Astrocyte (in vitro differentiated cells and primary cell): ENCODE measurements around the gene MAGI3. TPM values are rescaled to one million over a fixed set of nuclear protein-coding genes. Genes with fewer than 3 reads are reported as not detected.

ENCODE experiments used
- DNase-seq: peaks from one replicate; pipeline ENCODE4 v3.0.0-alpha.2; 2010; ENCODE audit warnings: low read depth
- FAIRE-seq: peaks from 2 replicates; lab custom pipeline; 2011; peaks lifted over from hg19 to GRCh38; lab: Jason Lieb, UNC
- H2AFZ ChIP-seq: 2 replicates; pipeline ENCODE4 v1.6.0; 2012; ENCODE audit warnings: low read depth, low read length, inconsistent platforms
- H3K27ac ChIP-seq: 2 replicates; pipeline ENCODE4 v1.5.1; 2011; ENCODE audit warnings: low read depth, low read length, inconsistent platforms
- H3K27me3 ChIP-seq: 2 replicates; pipeline ENCODE4 v1.6.0; 2011; ENCODE audit warnings: low read length, inconsistent platforms; ENCODE audit not compliant: insufficient read depth
- H3K36me3 ChIP-seq: 2 replicates; pipeline ENCODE4 v1.5.1; 2011; ENCODE audit warnings: low read length, inconsistent platforms; ENCODE audit not compliant: insufficient read depth
- H3K4me1 ChIP-seq: 2 replicates; pipeline ENCODE4 v1.5.1; 2011; ENCODE audit warnings: low read length, inconsistent platforms; ENCODE audit not compliant: insufficient read depth
- H3K4me2 ChIP-seq: 2 replicates; pipeline ENCODE4 v1.6.0; 2012; ENCODE audit warnings: low read length, inconsistent platforms
- H3K4me3 ChIP-seq: 2 replicates; pipeline ENCODE4 v1.5.1; 2011; ENCODE audit warnings: low read depth, mild to moderate bottlenecking, low read length, inconsistent platforms; ENCODE audit not compliant: insufficient read depth
- H3K79me2 ChIP-seq: 2 replicates; pipeline ENCODE4 v1.6.0; 2012; ENCODE audit warnings: mild to moderate bottlenecking, low read length, inconsistent platforms; ENCODE audit not compliant: insufficient read depth
- H3K9ac ChIP-seq: 2 replicates; pipeline ENCODE4 v1.6.0; 2012; ENCODE audit warnings: mild to moderate bottlenecking, low read length, inconsistent platforms
- H3K9me3 ChIP-seq: 2 replicates; pipeline ENCODE4 v1.5.1; 2012; ENCODE audit warnings: low read depth, mild to moderate bottlenecking, low read length, inconsistent platforms; ENCODE audit not compliant: insufficient read depth
- H4K20me1 ChIP-seq: 2 replicates; pipeline ENCODE4 v1.6.0; 2012; ENCODE audit warnings: low read length, inconsistent platforms; ENCODE audit not compliant: insufficient read depth
- H3K27ac Mint-ChIP-seq: one replicate; pipeline ENCODE4 v1.8.0; 2021; ENCODE audit warnings: mild to moderate bottlenecking, mixed read lengths; ENCODE audit not compliant: unreplicated experiment
- H3K27me3 Mint-ChIP-seq: one replicate; pipeline ENCODE4 v1.8.0; 2021; ENCODE audit warnings: low read depth, mixed read lengths; ENCODE audit not compliant: unreplicated experiment
- H3K36me3 Mint-ChIP-seq: one replicate; pipeline ENCODE4 v1.8.0; 2021; ENCODE audit warnings: low read depth, mixed read lengths; ENCODE audit not compliant: unreplicated experiment
- H3K4me1 Mint-ChIP-seq: one replicate; pipeline ENCODE4 v1.8.0; 2021; ENCODE audit warnings: low read depth, mixed read lengths; ENCODE audit not compliant: unreplicated experiment
- H3K4me3 Mint-ChIP-seq: one replicate; pipeline ENCODE4 v1.8.0; 2021; ENCODE audit warnings: mild to moderate bottlenecking, moderate library complexity, mixed read lengths; ENCODE audit not compliant: unreplicated experiment
- H3K9me3 Mint-ChIP-seq: one replicate; pipeline ENCODE4 v1.8.0; 2021; ENCODE audit warnings: mild to moderate bottlenecking, mixed read lengths; ENCODE audit not compliant: unreplicated experiment
- CTCF ChIP-seq: IDR thresholded peaks from 2 replicates; pipeline ENCODE4 v1.5.1; 2011; ENCODE audit warnings: low read depth, mild to moderate bottlenecking, inconsistent platforms, low read length, moderate library complexity; ENCODE audit not compliant: insufficient read depth
- EZH2 ChIP-seq: IDR thresholded peaks from 2 replicates; pipeline ENCODE4 v1.6.1; 2012; ENCODE audit warnings: mild to moderate bottlenecking, low read length, inconsistent platforms; ENCODE audit not compliant: insufficient read depth
- total RNA-seq: library from RNA; stranded (reverse); gene quantifications from 2 replicates; pipeline ENCODE4 v1.2.1, GENCODE V29; 2021

The MAGI3 gene
- total RNA-seq, 1 donor from 2014 or later = 16.5 TPM

GRCh38 chr1:113721010-113721409, 330.7 kb downstream of the MAGI3 start:
- Mint-ChIP-seq H3K36me3 (peaks cover 65% of the 10 kb centered on the region), H3K9me3 (peaks cover 25% of the 10 kb centered on the region), H3K27me3 (no peaks in the 10 kb centered on the region), H3K27ac (no peak overlapping the region), H3K4me1 (no peaks in the 10 kb centered on the region), H3K4me3 (no peak overlapping the region)
- H3K4me1 ChIP-seq = no peaks in the 10 kb centered on the region
- FAIRE-seq (no peak), DNase-seq (no peak)
- H3K9ac ChIP-seq = no peak overlapping the region
- no peaks in the 10 kb centered on the region for H4K20me1 ChIP-seq
- H3K4me2 ChIP-seq = no peak overlapping the region
- H3K9me3 ChIP-seq = no peaks in the 10 kb centered on the region
- H3K79me2 ChIP-seq = no peaks in the 10 kb centered on the region
- peaks cover 8% of the 10 kb centered on the region for H3K36me3 ChIP-seq
- H3K4me3 ChIP-seq = no peak overlapping the region
- no peak overlapping the region for H2AFZ ChIP-seq
- no peak for TF ChIP-seq CTCF
- no peak for TF ChIP-seq EZH2
- no peaks in the 10 kb centered on the region for H3K27me3 ChIP-seq
- no peak overlapping the region for H3K27ac ChIP-seq

GRCh38 chr1:113732802-113733201, 342.5 kb downstream of the MAGI3 start:
- H3K27me3 Mint-ChIP-seq = no peaks in the 10 kb centered on the region
- no peak for TF ChIP-seq EZH2
- no peaks in the 10 kb centered on the region for H3K4me1 ChIP-seq

GRCh38 chr1:113734357-113735055, 344.2 kb downstream of the MAGI3 start:
- H3K4me1 ChIP-seq = no peaks in the 10 kb centered on the region
- peaks cover 11% of the 10 kb centered on the region for H3K36me3 ChIP-seq
- H4K20me1 ChIP-seq = no peaks in the 10 kb centered on the region
- no peaks in the 10 kb centered on the region for H3K79me2 ChIP-seq
- H3K9me3 Mint-ChIP-seq = no peaks in the 10 kb centered on the region
- no peak overlapping the region for H3K27ac ChIP-seq
- peaks cover 18% of the 10 kb centered on the region for H3K36me3 Mint-ChIP-seq
- H2AFZ ChIP-seq = no peak overlapping the region
- H3K9ac ChIP-seq = no peak overlapping the region
- H3K27me3 ChIP-seq = no peaks in the 10 kb centered on the region
- no peaks in the 10 kb centered on the region for H3K4me1 Mint-ChIP-seq
- no peaks in the 10 kb centered on the region for H3K27me3 Mint-ChIP-seq
- H3K4me2 ChIP-seq = no peak overlapping the region
- no peaks in the 10 kb centered on the region for H3K9me3 ChIP-seq
- no peak overlapping the region for H3K4me3 ChIP-seq
- no peak overlapping the region for H3K27ac Mint-ChIP-seq
- no peak overlapping the region for H3K4me3 Mint-ChIP-seq
- no peak for FAIRE-seq
- TF ChIP-seq CTCF (no peak), EZH2 (no peak)
- DNase-seq = no peak

More at GRCh38 chr1:113732802-113733201, 342.5 kb downstream of the MAGI3 start:
- H3K79me2 ChIP-seq = no peaks in the 10 kb centered on the region
- H3K9ac ChIP-seq = no peak overlapping the region
- no peak overlapping the region for H3K4me3 ChIP-seq
- peaks cover 11% of the 10 kb centered on the region for H3K36me3 ChIP-seq
- DNase-seq (no peak), FAIRE-seq (no peak)
- no peaks in the 10 kb centered on the region for H3K9me3 Mint-ChIP-seq
- no peak overlapping the region for H3K4me3 Mint-ChIP-seq
- no peak overlapping the region for H2AFZ ChIP-seq
- H3K27ac Mint-ChIP-seq = no peak overlapping the region
- peaks cover 22% of the 10 kb centered on the region for H3K36me3 Mint-ChIP-seq
- peaks cover under 1% of the 10 kb centered on the region for H4K20me1 ChIP-seq
- no peaks in the 10 kb centered on the region for H3K9me3 ChIP-seq
- H3K4me1 Mint-ChIP-seq = no peaks in the 10 kb centered on the region
- H3K27me3 ChIP-seq = no peaks in the 10 kb centered on the region
- H3K4me2 ChIP-seq = no peak overlapping the region
- H3K27ac ChIP-seq = no peak overlapping the region
